IMR-90 (cell line): ENCODE results near the gene SLC30A1. TPM values are rescaled to one million over a fixed set of nuclear protein-coding genes. Genes with fewer than 3 reads are reported as not detected.

Source experiments
- ATAC-seq: fragments of 200-7000 bp; cut with Tn5 transposase; 2 replicates; pipeline ENCODE4 v1.9.1; 2020; ENCODE audit warnings: low read depth, mild to moderate bottlenecking, moderate library complexity
- BruUV-seq: library from RNA; stranded (reverse); fragments of 400-500 nt; replicated peaks from 2 replicates; lab custom pipeline; 2021; lab: Mats Ljungman, UMichigan
- CTCF ChIA-PET: fragments of 300-600 bp; formaldehyde crosslinking; extraction: SDS; loops from one replicate; lab custom pipeline; 2021; ENCODE audit warnings: antibody characterized with exemption; lab: Yijun Ruan, JAX
- POLR2A ChIA-PET: fragments of 300-600 bp; sonication (Branson Sonifier 250); formaldehyde crosslinking; loops from one replicate; lab custom pipeline; 2022; ENCODE audit warnings: antibody characterized with exemption; ENCODE audit not compliant: unreplicated experiment; lab: Charles Lee
- DNase-seq: peaks from one replicate; pipeline ENCODE4 v3.0.0; 2013
- H2AFZ ChIP-seq: replicated peaks from 2 replicates; pipeline ENCODE3; 2013; ENCODE audit warnings: low read length, mild to moderate bottlenecking; ENCODE audit not compliant: poor library complexity
- H2AK5ac ChIP-seq: 2 replicates; pipeline ENCODE4 v1.6.1; 2013; ENCODE audit warnings: low read depth, low read length, inconsistent platforms
- H2AK9ac ChIP-seq: replicated peaks from 2 replicates; pipeline ENCODE3; 2013; ENCODE audit warnings: mild to moderate bottlenecking, low read depth, low read length, moderate library complexity; ENCODE audit not compliant: poor library complexity
- H2BK120ac ChIP-seq: 2 replicates; pipeline ENCODE4 v1.6.1; 2013; ENCODE audit warnings: low read depth, low read length, inconsistent platforms
- H2BK15ac ChIP-seq: 3 replicates; pipeline ENCODE4 v1.6.1; 2013; ENCODE audit warnings: low read depth, low read length, inconsistent platforms
- H2BK20ac ChIP-seq: 2 replicates; pipeline ENCODE4 v1.6.1; 2013; ENCODE audit warnings: low read depth, mild to moderate bottlenecking, inconsistent platforms, low read length, moderate library complexity
- H2BK5ac ChIP-seq: 2 replicates; pipeline ENCODE4 v1.6.1; 2013; ENCODE audit warnings: mild to moderate bottlenecking, low read depth, low read length, inconsistent platforms; ENCODE audit not compliant: poor library complexity, severe bottlenecking
- H3K14ac ChIP-seq: replicated peaks from 2 replicates; pipeline ENCODE4 v1.6.1; 2013; ENCODE audit warnings: low read depth, low read length, inconsistent platforms
- H3K18ac ChIP-seq: 2 replicates; pipeline ENCODE4 v1.6.1; 2013; ENCODE audit warnings: low read depth, low read length, control low read depth
- H3K23ac ChIP-seq: 2 replicates; pipeline ENCODE4 v1.6.1; 2013; ENCODE audit warnings: low read depth, low read length, inconsistent platforms
- H3K27ac ChIP-seq: 2 replicates; pipeline ENCODE4 v1.5.1; 2013; ENCODE audit warnings: mild to moderate bottlenecking, control low read depth, low read length; ENCODE audit not compliant: insufficient read depth
- H3K27me3 ChIP-seq: 2 replicates; pipeline ENCODE4 v1.6.1; 2013; ENCODE audit warnings: low read length; ENCODE audit not compliant: control insufficient read depth, insufficient read depth
- H3K36me3 ChIP-seq: 2 replicates; pipeline ENCODE4 v1.6.1; 2013; ENCODE audit warnings: low read length, mixed read lengths; ENCODE audit not compliant: control insufficient read depth, insufficient read depth
- H3K4ac ChIP-seq: 2 replicates; pipeline ENCODE4 v1.6.1; 2013; ENCODE audit warnings: low read depth, low read length, inconsistent platforms
- H3K4me1 ChIP-seq: 2 replicates; pipeline ENCODE4 v1.6.1; 2013; ENCODE audit warnings: low read length, mixed read lengths; ENCODE audit not compliant: control insufficient read depth, insufficient read depth
- H3K4me2 ChIP-seq: 2 replicates; pipeline ENCODE4 v1.6.1; 2013; ENCODE audit warnings: low read depth, mild to moderate bottlenecking, control low read depth, low read length, moderate library complexity
- H3K4me3 ChIP-seq: 2 replicates; pipeline ENCODE4 v1.5.1; 2013; ENCODE audit warnings: low read depth, mild to moderate bottlenecking, control low read depth, low read length, moderate library complexity; ENCODE audit not compliant: insufficient read depth
- H3K56ac ChIP-seq: 2 replicates; pipeline ENCODE4 v1.6.1; 2013; ENCODE audit warnings: low read length, inconsistent platforms; ENCODE audit not compliant: insufficient read depth; ENCODE audit errors: extremely low read depth
- H3K79me1 ChIP-seq, 2 experiments: 2 replicates each; pipeline ENCODE4 v1.6.1; 2013; ENCODE audit warnings: low read length in 2 of 2, inconsistent platforms in 1 of 2, low read depth in 1 of 2
- H3K9ac ChIP-seq: 2 replicates; pipeline ENCODE4 v1.6.1; 2013; ENCODE audit warnings: low read depth, low read length, control low read depth
- H3K9me1 ChIP-seq: 2 replicates; pipeline ENCODE4 v1.6.1; 2013; ENCODE audit warnings: low read length, inconsistent platforms; ENCODE audit not compliant: insufficient read depth
- H3K9me3 ChIP-seq: 2 replicates; pipeline ENCODE4 v1.6.1; 2013; ENCODE audit warnings: low read length; ENCODE audit not compliant: control insufficient read depth, insufficient read depth
- H4K20me1 ChIP-seq: 2 replicates; pipeline ENCODE4 v1.6.1; 2013; ENCODE audit warnings: low read length, inconsistent platforms; ENCODE audit not compliant: insufficient read depth
- H4K5ac ChIP-seq: 2 replicates; pipeline ENCODE4 v1.6.1; 2013; ENCODE audit warnings: mild to moderate bottlenecking, low read depth, low read length, control low read depth
- H4K8ac ChIP-seq, 2 experiments: 2 replicates each; pipeline ENCODE4 v1.6.1; 2013; ENCODE audit warnings: low read depth in 2 of 2, low read length in 2 of 2, control low read depth in 1 of 2, inconsistent platforms in 1 of 2
- H4K91ac ChIP-seq: 2 replicates; pipeline ENCODE4 v1.6.1; 2013; ENCODE audit warnings: low read depth, low read length, inconsistent platforms; ENCODE audit not compliant: insufficient read depth
- BHLHE40 ChIP-seq: fragments of 150-350 bp; IDR thresholded peaks from 2 replicates; pipeline ENCODE4 v1.6.1; 2016; ENCODE audit warnings: mild to moderate bottlenecking, low read depth, low read length
- CEBPB ChIP-seq: IDR thresholded peaks from 2 replicates; pipeline ENCODE4 v1.6.1; 2012; ENCODE audit warnings: low read depth, low read length, improper control_type of control experiment
- FOS ChIP-seq: fragments of 150-350 bp; IDR thresholded peaks from 2 replicates; pipeline ENCODE4 v1.6.1; 2016; ENCODE audit warnings: low read depth, low read length
- MAZ ChIP-seq: IDR thresholded peaks from 2 replicates; pipeline ENCODE4 v1.6.1; 2012; ENCODE audit warnings: low read depth, mild to moderate bottlenecking, low read length, improper control_type of control experiment, moderate library complexity, borderline replicate concordance
- MXI1 ChIP-seq: IDR thresholded peaks from 2 replicates; pipeline ENCODE4 v1.6.1; 2012; ENCODE audit warnings: low read depth, mild to moderate bottlenecking, low read length, moderate library complexity, borderline replicate concordance
- NFE2L2 ChIP-seq: fragments of 150-350 bp; IDR thresholded peaks from 2 replicates; pipeline ENCODE4 v1.6.1; 2016; ENCODE audit warnings: low read depth, mild to moderate bottlenecking, low read length
- POLR2A ChIP-seq: IDR thresholded peaks from 2 replicates; pipeline ENCODE4 v1.6.1; 2012; ENCODE audit warnings: mild to moderate bottlenecking, low read depth, low read length
- RFX5 ChIP-seq: IDR thresholded peaks from 2 replicates; pipeline ENCODE4 v1.8.0; 2012; ENCODE audit warnings: low read depth, mild to moderate bottlenecking, low read length, moderate library complexity
- SMC3 ChIP-seq: fragments of 150-350 bp; IDR thresholded peaks from 2 replicates; pipeline ENCODE4 v1.6.1; 2016; ENCODE audit warnings: low read depth, mild to moderate bottlenecking, antibody characterized with exemption, low read length, moderate library complexity
- WGBS, 2 experiments: methylation state at CpG; one replicate each; pipeline versions ENCODE4 v1.1.5 to v1.1.7; 2013; ENCODE audit warnings: missing lambda C conversion rate in 2 of 2; ENCODE audit not compliant: insufficient read length in 1 of 2; ENCODE audit errors: extremely low coverage in 2 of 2; 5-methylcytosine and 5-hydroxymethylcytosine counted together
- dilution Hi-C: fragments of 300-500 bp; cut with HindIII; formaldehyde crosslinking; loops from one replicate; pipeline ENCODE4 v1.14.3; 2018; ENCODE audit warnings: low sequenced_read_pairs; ENCODE audit not compliant: unreplicated experiment
- in situ Hi-C: fragments of 300-500 bp; cut with MboI; formaldehyde crosslinking; loops from 3 replicates; pipeline ENCODE4 v1.14.3; 2019; ENCODE audit warnings: low sequenced_read_pairs, inconsistent platforms, mixed read lengths
- intact Hi-C: fragments of 100-400 bp; cut with micrococcal nuclease; formaldehyde crosslinking; loops from 2 replicates; pipeline ENCODE4 v1.10.0; 2022
- polyA plus RNA-seq, 3 experiments: library from polyadenylated mRNA; depleted of rRNA; stranded (reverse); fragments of >200 nt; gene quantifications; 2 replicates each; pipeline ENCODE4 v1.2.3, GENCODE V29; 2012; ENCODE audit warnings: low replicate concordance in 1 of 3
- total RNA-seq: library from RNA; depleted of rRNA; stranded (reverse); fragments of >200 nt; gene quantifications from 2 replicates; pipeline ENCODE4 v1.2.3, GENCODE V29; 2012
- TF ChIP-seq, protein P1 (sequence below): fragments of 150-350 bp; IDR thresholded peaks from 2 replicates; pipeline ENCODE4 v1.6.1; 2017; ENCODE audit warnings: mild to moderate bottlenecking, antibody characterized with exemption, low read length, low read depth
- TF ChIP-seq, protein P2 (sequence below): fragments of 150-350 bp; IDR thresholded peaks from 2 replicates; pipeline ENCODE4 v1.6.1; 2016; ENCODE audit warnings: low read depth, mild to moderate bottlenecking, low read length, moderate library complexity, borderline replicate concordance

Gene SLC30A1
- total and polyA plus RNA-seq, 2 of the 4 experiments (the other 2 are of a cell fraction), result 5.4 to 8.4 TPM

DNA sequence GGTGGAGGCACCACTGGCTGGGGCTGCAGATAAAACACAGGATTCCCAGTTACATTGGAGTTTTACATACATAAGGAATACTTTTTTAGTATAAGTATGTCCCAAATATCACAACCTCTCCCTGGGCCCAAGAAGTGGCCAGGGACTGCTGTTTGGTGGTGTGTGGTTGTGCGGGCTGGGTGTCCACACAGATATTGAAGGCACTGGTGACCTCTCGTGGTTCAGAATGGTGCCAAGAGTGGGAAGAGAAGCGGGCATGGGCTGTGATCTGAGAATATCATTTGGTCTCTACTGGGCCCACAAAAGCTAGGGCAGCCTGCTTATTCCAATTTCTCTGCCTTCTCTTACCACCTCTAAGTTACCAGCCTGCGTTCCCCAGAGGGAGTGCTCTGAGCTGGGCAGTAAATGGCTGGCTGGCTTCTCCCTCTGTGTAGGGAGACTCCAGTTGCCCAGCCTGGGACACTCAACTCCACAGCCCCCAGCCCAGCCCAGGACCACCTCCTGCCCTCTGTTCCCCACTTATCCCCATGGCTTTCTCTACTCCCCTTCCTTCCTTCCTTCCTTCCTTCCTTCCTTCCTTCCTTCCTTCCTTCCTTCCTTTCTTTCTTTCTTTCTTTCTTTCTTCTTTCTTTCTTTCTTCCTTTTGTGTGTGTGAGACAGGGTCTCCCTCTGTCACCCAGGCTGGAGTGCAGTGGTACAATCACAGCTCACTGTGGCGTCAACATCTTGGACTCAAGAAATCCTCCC lies 44.2 kb downstream of the SLC30A1 start:
- no peak overlapping the region for H2BK15ac ChIP-seq
- H3K56ac ChIP-seq, result no peak overlapping the region
- ChIA-PET CTCF (no interaction called here), POLR2A (no interaction called here)
- in situ Hi-C loops (no loop called here), dilution Hi-C loops (no loop called here), intact Hi-C loops (no loop called here)
- peaks cover 7% of the 10 kb centered on the region for H3K27me3 ChIP-seq
- no peak overlapping the region for H3K18ac ChIP-seq
- no peak overlapping the region for H4K5ac ChIP-seq
- no CpG with 5 or more reads among the region's 5 CpGs for WGBS, 2 experiments
- H3K9me1 ChIP-seq, result no peaks in the 10 kb centered on the region
- no peak overlapping the region for H3K4ac ChIP-seq
- H3K36me3 ChIP-seq, result no peaks in the 10 kb centered on the region
- no peak overlapping the region for H2BK5ac ChIP-seq
- no peak overlapping the region for H4K91ac ChIP-seq
- no TSS peak for BruUV-seq
- ATAC-seq (no peak), DNase-seq (no peak)
- H3K79me1 ChIP-seq, result no peaks in the 10 kb centered on the region
- no peak overlapping the region for H2BK120ac ChIP-seq
- H3K23ac ChIP-seq, result no peak overlapping the region
- TF ChIP-seq RFX5 (no peak), SMC3 (no peak), POLR2A (no peak), FOS (no peak), CEBPB (no peak), MXI1 (no peak), MAZ (no peak), BHLHE40 (no peak), NFE2L2 (no peak)
- TF ChIP-seq, protein P1, sequence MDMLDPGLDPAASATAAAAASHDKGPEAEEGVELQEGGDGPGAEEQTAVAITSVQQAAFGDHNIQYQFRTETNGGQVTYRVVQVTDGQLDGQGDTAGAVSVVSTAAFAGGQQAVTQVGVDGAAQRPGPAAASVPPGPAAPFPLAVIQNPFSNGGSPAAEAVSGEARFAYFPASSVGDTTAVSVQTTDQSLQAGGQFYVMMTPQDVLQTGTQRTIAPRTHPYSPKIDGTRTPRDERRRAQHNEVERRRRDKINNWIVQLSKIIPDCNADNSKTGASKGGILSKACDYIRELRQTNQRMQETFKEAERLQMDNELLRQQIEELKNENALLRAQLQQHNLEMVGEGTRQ, result no peak
- TF ChIP-seq, protein P2, sequence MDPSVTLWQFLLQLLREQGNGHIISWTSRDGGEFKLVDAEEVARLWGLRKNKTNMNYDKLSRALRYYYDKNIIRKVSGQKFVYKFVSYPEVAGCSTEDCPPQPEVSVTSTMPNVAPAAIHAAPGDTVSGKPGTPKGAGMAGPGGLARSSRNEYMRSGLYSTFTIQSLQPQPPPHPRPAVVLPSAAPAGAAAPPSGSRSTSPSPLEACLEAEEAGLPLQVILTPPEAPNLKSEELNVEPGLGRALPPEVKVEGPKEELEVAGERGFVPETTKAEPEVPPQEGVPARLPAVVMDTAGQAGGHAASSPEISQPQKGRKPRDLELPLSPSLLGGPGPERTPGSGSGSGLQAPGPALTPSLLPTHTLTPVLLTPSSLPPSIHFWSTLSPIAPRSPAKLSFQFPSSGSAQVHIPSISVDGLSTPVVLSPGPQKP, result no peak
- no peak overlapping the region for H2AK9ac ChIP-seq
- H3K4me2 ChIP-seq, result no peak overlapping the region
- no peak overlapping the region for H3K27ac ChIP-seq
- H4K20me1 ChIP-seq, result no peaks in the 10 kb centered on the region
- H2AFZ ChIP-seq, result no peak overlapping the region
- no peaks in the 10 kb centered on the region for H3K9me3 ChIP-seq
- H2BK20ac ChIP-seq, result no peak overlapping the region
- H3K4me1 ChIP-seq, result no peaks in the 10 kb centered on the region
- H3K9ac ChIP-seq, result no peak overlapping the region
- no peak overlapping the region for H4K8ac ChIP-seq
- H3K14ac ChIP-seq, result no peak overlapping the region
- no peak overlapping the region for H2AK5ac ChIP-seq
- H3K4me3 ChIP-seq, result no peak overlapping the region
